ENCODE data around the gene ASAP3.

DNA sequence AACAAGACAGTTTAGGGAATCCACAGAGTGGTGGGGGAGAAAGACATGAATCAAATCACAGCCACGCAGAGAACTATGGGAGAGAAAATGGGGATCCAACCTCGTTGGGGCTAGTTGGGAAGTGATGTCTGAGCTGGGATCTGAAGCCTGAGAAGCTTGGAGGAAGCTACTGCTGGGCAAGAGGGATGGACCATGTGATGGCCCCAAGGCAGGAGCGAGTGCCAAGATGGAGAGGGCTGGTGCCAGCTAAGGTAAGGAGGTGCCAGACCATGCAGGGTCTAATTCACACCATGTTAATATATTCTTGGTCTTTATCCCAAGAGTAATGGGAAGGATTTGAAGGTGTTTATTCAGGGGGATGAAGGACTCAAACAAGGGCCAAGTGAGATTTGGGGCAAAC lies 41.2 kb downstream of the ASAP3 start:
- no peak for TF ChIP-seq MAFK (conservative IDR thresholded peaks at IDR 0.05 in 1 of 2, IDR thresholded peaks at IDR 0.05 in 1 of 2; ENCODE audit: low read length in 2 of 2)
- TF ChIP-seq ZNF891 (CRISPR knock-in tag; IDR thresholded peaks at IDR 0.05) = no peak
- TF ChIP-seq, protein P1, sequence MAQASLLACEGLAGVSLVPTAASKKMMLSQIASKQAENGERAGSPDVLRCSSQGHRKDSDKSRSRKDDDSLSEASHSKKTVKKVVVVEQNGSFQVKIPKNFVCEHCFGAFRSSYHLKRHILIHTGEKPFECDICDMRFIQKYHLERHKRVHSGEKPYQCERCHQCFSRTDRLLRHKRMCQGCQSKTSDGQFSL (CRISPR knock-in tag; IDR thresholded peaks at IDR 0.05) = no peak
- TF ChIP-seq ATF1 (CRISPR knock-in tag; IDR thresholded peaks at IDR 0.05) = no peak
- no peak for TF ChIP-seq MAFF (IDR thresholded peaks at IDR 0.05; ENCODE audit: low read depth, low read length)
- TF ChIP-seq, protein P2, sequence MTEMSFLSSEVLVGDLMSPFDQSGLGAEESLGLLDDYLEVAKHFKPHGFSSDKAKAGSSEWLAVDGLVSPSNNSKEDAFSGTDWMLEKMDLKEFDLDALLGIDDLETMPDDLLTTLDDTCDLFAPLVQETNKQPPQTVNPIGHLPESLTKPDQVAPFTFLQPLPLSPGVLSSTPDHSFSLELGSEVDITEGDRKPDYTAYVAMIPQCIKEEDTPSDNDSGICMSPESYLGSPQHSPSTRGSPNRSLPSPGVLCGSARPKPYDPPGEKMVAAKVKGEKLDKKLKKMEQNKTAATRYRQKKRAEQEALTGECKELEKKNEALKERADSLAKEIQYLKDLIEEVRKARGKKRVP (CRISPR knock-in tag; IDR thresholded peaks at IDR 0.05) = no peak
- TF ChIP-seq, protein P3, sequence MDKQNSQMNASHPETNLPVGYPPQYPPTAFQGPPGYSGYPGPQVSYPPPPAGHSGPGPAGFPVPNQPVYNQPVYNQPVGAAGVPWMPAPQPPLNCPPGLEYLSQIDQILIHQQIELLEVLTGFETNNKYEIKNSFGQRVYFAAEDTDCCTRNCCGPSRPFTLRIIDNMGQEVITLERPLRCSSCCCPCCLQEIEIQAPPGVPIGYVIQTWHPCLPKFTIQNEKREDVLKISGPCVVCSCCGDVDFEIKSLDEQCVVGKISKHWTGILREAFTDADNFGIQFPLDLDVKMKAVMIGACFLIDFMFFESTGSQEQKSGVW (CRISPR knock-in tag; IDR thresholded peaks at IDR 0.05; ENCODE audit: borderline replicate concordance) = no peak
- no peak for TF ChIP-seq POLR2A (IDR thresholded peaks at IDR 0.05; ENCODE audit: insufficient read depth in 1 of 2, low read depth in 2 of 2, low read length in 2 of 2)

Data from HepG2 (cell line).